GM06990 (cell line): ENCODE data around the gene AUTS2.

Source experiments
- DNase-seq: peaks from one replicate; pipeline ENCODE4 v3.0.0-alpha.2; 2011; ENCODE audit not compliant: insufficient read length; ENCODE audit errors: extremely low read depth
- H3K27me3 ChIP-seq: replicated peaks from 2 replicates; pipeline ENCODE4 v1.6.0; 2011; ENCODE audit warnings: low read length; ENCODE audit not compliant: control insufficient read depth, insufficient read depth
- H3K36me3 ChIP-seq: 2 replicates; pipeline ENCODE4 v1.5.1; 2011; ENCODE audit warnings: low read length; ENCODE audit not compliant: control insufficient read depth, insufficient read depth
- H3K4me3 ChIP-seq: replicated peaks from 2 replicates; pipeline ENCODE4 v1.5.1; 2011; ENCODE audit warnings: low read depth, mild to moderate bottlenecking, control low read depth, low read length
- TF ChIP-seq, protein P1 (sequence below): IDR thresholded peaks from 2 replicates; pipeline ENCODE4 v1.5.1; 2011; ENCODE audit warnings: low read length, control low read depth, mild to moderate bottlenecking, inconsistent platforms; ENCODE audit not compliant: insufficient read depth, poor library complexity, severe bottlenecking

Gene AUTS2

DNA sequence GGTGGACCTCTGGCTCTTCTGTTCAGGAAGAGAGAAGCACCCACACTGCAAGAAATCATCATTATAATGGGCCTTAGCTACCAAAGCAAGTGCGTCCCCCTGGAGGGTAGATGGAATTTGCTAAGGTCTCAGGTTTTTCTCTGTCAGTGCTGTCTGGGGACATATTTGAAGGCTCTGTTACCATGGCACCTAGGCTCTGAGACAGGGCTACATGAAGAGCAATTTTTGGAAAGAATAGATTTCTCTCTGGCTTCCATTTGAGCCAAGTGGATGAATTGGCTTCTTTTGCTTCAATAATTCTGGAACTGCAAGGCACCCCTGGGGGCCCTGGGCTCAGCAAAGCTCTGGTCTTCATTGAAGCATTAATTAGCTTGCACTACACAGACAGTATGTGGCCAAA, 1184.5 kb downstream of the AUTS2 start:
- no peak for DNase-seq
- Histone ChIP-seq H3K4me3 (no peak overlapping the region), H3K36me3 (peaks cover 28% of the 10 kb centered on the region), H3K27me3 (no peaks in the 10 kb centered on the region)
- TF ChIP-seq, protein P1, sequence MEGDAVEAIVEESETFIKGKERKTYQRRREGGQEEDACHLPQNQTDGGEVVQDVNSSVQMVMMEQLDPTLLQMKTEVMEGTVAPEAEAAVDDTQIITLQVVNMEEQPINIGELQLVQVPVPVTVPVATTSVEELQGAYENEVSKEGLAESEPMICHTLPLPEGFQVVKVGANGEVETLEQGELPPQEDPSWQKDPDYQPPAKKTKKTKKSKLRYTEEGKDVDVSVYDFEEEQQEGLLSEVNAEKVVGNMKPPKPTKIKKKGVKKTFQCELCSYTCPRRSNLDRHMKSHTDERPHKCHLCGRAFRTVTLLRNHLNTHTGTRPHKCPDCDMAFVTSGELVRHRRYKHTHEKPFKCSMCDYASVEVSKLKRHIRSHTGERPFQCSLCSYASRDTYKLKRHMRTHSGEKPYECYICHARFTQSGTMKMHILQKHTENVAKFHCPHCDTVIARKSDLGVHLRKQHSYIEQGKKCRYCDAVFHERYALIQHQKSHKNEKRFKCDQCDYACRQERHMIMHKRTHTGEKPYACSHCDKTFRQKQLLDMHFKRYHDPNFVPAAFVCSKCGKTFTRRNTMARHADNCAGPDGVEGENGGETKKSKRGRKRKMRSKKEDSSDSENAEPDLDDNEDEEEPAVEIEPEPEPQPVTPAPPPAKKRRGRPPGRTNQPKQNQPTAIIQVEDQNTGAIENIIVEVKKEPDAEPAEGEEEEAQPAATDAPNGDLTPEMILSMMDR = no peak

DNA sequence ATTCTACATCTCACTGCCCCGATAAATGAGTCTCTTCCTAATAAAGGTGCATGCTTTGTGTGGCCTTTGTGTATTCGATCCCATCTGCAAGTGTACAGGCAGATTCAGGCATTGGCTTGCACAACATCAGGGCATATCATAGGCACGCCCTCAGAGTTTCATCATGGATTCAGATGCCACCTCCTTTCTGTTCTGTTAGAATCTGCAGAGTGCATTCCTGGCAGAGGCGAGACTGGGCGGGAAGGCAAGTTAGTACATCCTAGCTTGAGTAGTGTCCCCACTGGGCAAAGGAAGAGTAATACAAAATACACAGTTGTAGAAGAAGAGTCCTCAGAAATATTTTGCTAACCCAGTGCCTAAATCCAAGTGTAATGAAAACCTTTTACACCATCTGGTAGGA, 1187.2 kb downstream of the AUTS2 start:
- TF ChIP-seq, protein P1 = no peak
- Histone ChIP-seq H3K4me3 (no peak overlapping the region), H3K36me3 (peaks cover 38% of the 10 kb centered on the region), H3K27me3 (no peaks in the 10 kb centered on the region)
- no peak for DNase-seq

DNA sequence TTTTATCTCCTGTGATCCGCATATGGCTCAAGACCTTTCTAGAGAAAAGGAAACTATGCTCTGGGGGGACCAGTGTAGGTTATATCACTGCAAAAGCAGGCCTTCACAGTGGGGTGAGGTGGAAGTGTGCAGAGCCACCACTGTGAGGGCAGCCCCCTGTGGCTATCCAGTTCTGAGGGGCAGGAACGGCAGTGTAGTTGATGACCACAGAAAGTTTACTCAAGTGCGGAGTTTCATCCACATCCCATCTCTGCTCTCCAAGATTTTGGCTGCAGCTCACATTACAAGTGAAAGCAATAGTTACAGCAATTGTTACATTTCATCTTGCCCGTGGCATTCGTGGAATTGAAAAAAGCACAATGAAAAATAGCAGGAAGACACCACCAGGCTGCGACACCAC, 1187.8 kb downstream of the AUTS2 start:
- no peaks in the 10 kb centered on the region for H3K27me3 ChIP-seq
- TF ChIP-seq, protein P1 = no peak
- H3K36me3 ChIP-seq = peaks cover 41% of the 10 kb centered on the region
- H3K4me3 ChIP-seq = no peak overlapping the region
- DNase-seq = no peak

DNA sequence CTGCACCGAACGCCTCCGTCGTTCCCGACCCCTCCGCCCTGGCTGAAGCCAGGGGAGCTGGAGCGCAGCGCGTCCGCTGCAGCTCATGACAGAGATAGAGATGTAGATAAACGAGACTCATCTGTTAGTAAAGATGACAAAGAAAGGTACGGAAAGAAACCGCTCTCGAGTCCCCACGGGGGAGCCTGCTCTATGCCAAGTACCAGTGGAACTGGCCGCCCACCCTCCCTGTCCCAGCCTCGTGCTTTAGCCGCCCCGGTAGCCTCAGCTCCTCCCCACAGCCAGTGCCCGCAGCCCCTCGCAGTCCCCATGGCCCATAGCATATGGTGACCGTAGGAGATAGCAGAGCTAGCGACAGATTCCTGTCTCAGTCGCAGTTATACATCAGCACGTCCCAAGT, 1189.0 kb downstream of the AUTS2 start:
- TF ChIP-seq, protein P1 = no peak
- peaks cover 35% of the 10 kb centered on the region for H3K36me3 ChIP-seq
- no peak for DNase-seq

DNA sequence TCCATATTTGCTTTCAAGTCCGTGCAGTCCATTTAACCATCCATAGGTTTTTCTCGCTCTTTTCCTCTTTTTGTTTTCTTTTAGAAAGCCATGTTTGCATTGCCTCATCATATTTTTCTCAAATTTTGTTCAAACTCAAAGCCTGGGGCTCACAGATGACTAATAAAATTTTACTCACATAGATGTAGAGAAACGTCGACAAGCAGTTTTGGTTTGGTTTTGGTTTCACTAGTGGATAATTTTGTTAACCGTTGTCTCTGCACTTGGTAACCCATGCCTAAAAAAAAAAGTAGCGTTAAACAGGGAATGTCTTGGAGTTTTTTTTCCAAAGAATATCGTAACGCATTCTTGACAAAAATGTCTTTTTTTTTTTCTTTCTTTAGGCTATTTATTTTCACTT, 1189.5 kb downstream of the AUTS2 start:
- TF ChIP-seq, protein P1 = no peak
- H3K27me3 ChIP-seq = no peaks in the 10 kb centered on the region
- peaks cover 36% of the 10 kb centered on the region for H3K36me3 ChIP-seq
- no peak for DNase-seq
- H3K4me3 ChIP-seq = no peak overlapping the region

More for the DNA sequence above, 1189.0 kb downstream of the AUTS2 start:
- Histone ChIP-seq H3K27me3 (no peaks in the 10 kb centered on the region), H3K4me3 (no peak overlapping the region)

DNA sequence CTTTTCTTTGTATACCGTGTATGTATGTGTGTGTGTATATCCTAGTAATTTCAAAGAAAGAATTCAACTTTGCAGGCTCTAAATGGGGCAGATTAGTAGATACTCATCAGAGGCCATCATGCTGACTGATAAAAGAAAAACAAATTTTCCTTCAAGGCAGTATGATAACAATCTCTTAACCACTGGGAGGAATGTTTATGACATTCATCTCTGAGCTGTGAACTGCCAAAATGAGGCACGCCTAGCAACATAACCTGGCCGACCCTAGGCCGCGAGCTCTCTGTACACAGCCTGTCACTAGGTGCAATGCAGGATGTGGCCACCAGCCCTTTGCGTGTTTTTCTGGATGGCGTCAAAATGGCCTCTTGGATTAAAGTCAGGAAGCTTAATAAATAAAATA, 1190.0 kb downstream of the AUTS2 start:
- TF ChIP-seq, protein P1 = no peak
- DNase-seq = no peak
- Histone ChIP-seq H3K36me3 (peaks cover 37% of the 10 kb centered on the region), H3K27me3 (no peaks in the 10 kb centered on the region), H3K4me3 (no peak overlapping the region)
